HCT116 (cell line): Measurements from ENCODE around the gene SUCNR1. TPM values are rescaled to one million over a fixed set of nuclear protein-coding genes. Genes with fewer than 3 reads are reported as not detected.

Experiments
- ATAC-seq: fragments of 200-7000 bp; cut with Tn5 transposase; 2 replicates; pipeline ENCODE4 v1.9.1; 2020; ENCODE audit warnings: mild to moderate bottlenecking, moderate library complexity
- BruUV-seq: library from RNA; stranded (reverse); fragments of 400-500 nt; replicated peaks from 2 replicates; lab custom pipeline; 2021; lab: Mats Ljungman, UMichigan
- CTCF ChIA-PET: fragments of 300-600 bp; sonication (Branson Sonifier 250); formaldehyde crosslinking; loops from one replicate; lab custom pipeline; 2021; ENCODE audit warnings: antibody characterized with exemption; lab: Charles Lee
- POLR2A ChIA-PET: fragments of 300-600, 350-600 bp; sonication (Branson Sonifier 250); formaldehyde crosslinking; loops from one replicate; lab custom pipeline; 2021; ENCODE audit warnings: antibody characterized with exemption; lab: Charles Lee
- RAD21 ChIA-PET, 2 experiments: fragments of 300-600 bp; sonication (Branson Sonifier 250); formaldehyde crosslinking; loops; one replicate each; lab custom pipeline; 2023; ENCODE audit warnings: low total read pairs in 2 of 2; ENCODE audit not compliant: uncharacterized antibody in 2 of 2, unreplicated experiment in 2 of 2, low non-redundant PET in 1 of 2; lab: Charles Lee
- DNase-seq: peaks from one replicate; pipeline ENCODE4 v3.0.0-alpha.2; 2010; ENCODE audit warnings: low read depth, low spot score
- H2AFZ ChIP-seq: fragments of 200-600 bp; shearing (Covaris generic), sonication (generic); 2 replicates; pipeline ENCODE4 v1.6.1; 2017; ENCODE audit warnings: low read depth, mixed run types, mixed read lengths, antibody characterized with exemption, low read length; ENCODE audit not compliant: poor library complexity, severe bottlenecking
- H3K27ac ChIP-seq: 2 replicates; pipeline ENCODE4 v1.5.1; 2012; ENCODE audit warnings: low read depth, low read length
- H3K27me3 ChIP-seq: fragments of 200-600 bp; sonication (generic); 2 replicates; pipeline ENCODE4 v1.6.1; 2016; ENCODE audit warnings: mixed run types, low read length, mixed read lengths; ENCODE audit not compliant: insufficient read depth
- H3K36me3 ChIP-seq, 2 experiments: fragments of 200-500 bp in 1 of 2; fragments of 200-600 bp in 1 of 2; sonication (Bioruptor generic) in 1 of 2; sonication (generic) in 1 of 2; 2 replicates each; pipeline versions ENCODE4 v1.5.1 to v1.6.1; 2014 to 2016; ENCODE audit warnings: low read length in 2 of 2, inconsistent platforms in 1 of 2, mixed read lengths in 1 of 2, mixed run types in 1 of 2; ENCODE audit not compliant: insufficient read depth in 2 of 2, control insufficient read depth in 1 of 2
- H3K4me1 ChIP-seq, 2 experiments: fragments of 200-600 bp in 1 of 2; sonication (generic) in 1 of 2; 2 replicates each; pipeline versions ENCODE4 v1.5.1 to v1.6.1; 2012 to 2017; ENCODE audit warnings: low read length in 2 of 2, inconsistent platforms in 1 of 2, mild to moderate bottlenecking in 1 of 2, mixed read lengths in 1 of 2, mixed run types in 1 of 2, moderate library complexity in 1 of 2; ENCODE audit not compliant: insufficient read depth in 2 of 2, control insufficient read depth in 1 of 2
- H3K4me2 ChIP-seq: fragments of 200-600 bp; sonication (generic); 2 replicates; pipeline ENCODE4 v1.6.1; 2017; ENCODE audit warnings: mixed run types, low read length, mixed read lengths
- H3K4me3 ChIP-seq, 2 experiments: fragments of 200-600 bp in 1 of 2; sonication (generic) in 1 of 2; replicated peaks in 1 of 2; 2 replicates each; pipeline ENCODE4 v1.5.1; 2011 to 2016; ENCODE audit warnings: low read length in 2 of 2, control low read depth in 1 of 2, low read depth in 1 of 2, mild to moderate bottlenecking in 1 of 2, mixed read lengths in 1 of 2, mixed run types in 1 of 2
- H3K79me2 ChIP-seq: fragments of 200-600 bp; sonication (generic); 2 replicates; pipeline ENCODE4 v1.6.1; 2017; ENCODE audit warnings: mild to moderate bottlenecking, mixed run types, low read length, moderate library complexity, mixed read lengths; ENCODE audit not compliant: insufficient read depth
- H3K9ac ChIP-seq: fragments of 200-600 bp; sonication (generic); 2 replicates; pipeline ENCODE4 v1.6.1; 2016; ENCODE audit warnings: low read length, mixed read lengths
- H3K9me2 ChIP-seq: fragments of 200-600 bp; sonication (generic), shearing (Covaris generic); 2 replicates; pipeline ENCODE4 v1.6.1; 2017; ENCODE audit warnings: mixed run types, mild to moderate bottlenecking, moderate library complexity; ENCODE audit not compliant: insufficient read depth
- H3K9me3 ChIP-seq, 2 experiments: fragments of 200-500 bp in 1 of 2; fragments of 200-600 bp in 1 of 2; sonication (Bioruptor generic) in 1 of 2; sonication (generic) in 1 of 2; 2 replicates each; pipeline ENCODE4 v1.6.1; 2014 to 2017; ENCODE audit warnings: low read length in 2 of 2, mixed read lengths in 2 of 2, inconsistent platforms in 1 of 2, low read depth in 1 of 2, mild to moderate bottlenecking in 1 of 2, mixed run types in 1 of 2, moderate library complexity in 1 of 2; ENCODE audit not compliant: control insufficient read depth in 1 of 2, insufficient read depth in 1 of 2
- H4K20me1 ChIP-seq: fragments of 200-600 bp; sonication (generic), shearing (Covaris generic); 2 replicates; pipeline ENCODE4 v1.6.1; 2017; ENCODE audit warnings: mixed run types, mild to moderate bottlenecking, moderate library complexity; ENCODE audit not compliant: insufficient read depth
- CEBPB ChIP-seq: IDR thresholded peaks from 2 replicates; pipeline ENCODE4 v1.6.1; 2012; ENCODE audit warnings: low read depth
- ELF1 ChIP-seq: IDR thresholded peaks from 2 replicates; pipeline ENCODE4 v1.6.1; 2012; ENCODE audit warnings: low read depth, borderline replicate concordance
- EZH2phosphoT487 ChIP-seq: fragments of 200-600 bp; IDR thresholded peaks from 2 replicates; pipeline ENCODE4 v1.6.1; 2018; ENCODE audit warnings: antibody characterized with exemption, borderline replicate concordance
- FOSL1 ChIP-seq: IDR thresholded peaks from 2 replicates; pipeline ENCODE4 v1.6.1; 2012; ENCODE audit warnings: low read depth
- JUND ChIP-seq: IDR thresholded peaks from 2 replicates; pipeline ENCODE4 v1.6.1; 2012
- POLR2AphosphoS5 ChIP-seq: IDR thresholded peaks from 2 replicates; pipeline ENCODE4 v1.6.1; 2011; ENCODE audit warnings: mild to moderate bottlenecking, low read depth, low read length, moderate library complexity
- SRF ChIP-seq: IDR thresholded peaks from 2 replicates; pipeline ENCODE4 v1.6.1; 2012; ENCODE audit warnings: low read depth
- YY1 ChIP-seq: IDR thresholded peaks from 2 replicates; pipeline ENCODE4 v1.6.1; 2011; ENCODE audit warnings: low read length, low read depth, moderate library complexity, mild to moderate bottlenecking; ENCODE audit not compliant: insufficient replicate concordance; ENCODE audit errors: extremely low read depth
- ZFX ChIP-seq: fragments of 450-650 bp; IDR thresholded peaks from 2 replicates; pipeline ENCODE4 v1.6.1; 2017
- ZNF274 ChIP-seq: fragments of 200-500 bp; sonication (Bioruptor generic); IDR thresholded peaks from 2 replicates; pipeline ENCODE4 v1.6.1; 2014; ENCODE audit warnings: mild to moderate bottlenecking, low read depth, low read length, inconsistent platforms
- intact Hi-C: fragments of 100-400 bp; cut with micrococcal nuclease; formaldehyde crosslinking; loops from 2 replicates; pipeline ENCODE4 v1.10.0; 2022
- total RNA-seq: library from RNA; stranded (reverse); gene quantifications from one replicate; pipeline ENCODE4 v1.2.1, GENCODE V29; 2021; ENCODE audit not compliant: unreplicated experiment
- TF ChIP-seq, protein P1 (sequence below): IDR thresholded peaks from 2 replicates; pipeline ENCODE4 v1.6.1; 2011; ENCODE audit warnings: mild to moderate bottlenecking, low read length, moderate library complexity; ENCODE audit not compliant: insufficient replicate concordance; ENCODE audit errors: extremely low read depth

SUCNR1 gene
- total RNA-seq, 1 experiment from 2014 or later = 0.17 TPM

DNA sequence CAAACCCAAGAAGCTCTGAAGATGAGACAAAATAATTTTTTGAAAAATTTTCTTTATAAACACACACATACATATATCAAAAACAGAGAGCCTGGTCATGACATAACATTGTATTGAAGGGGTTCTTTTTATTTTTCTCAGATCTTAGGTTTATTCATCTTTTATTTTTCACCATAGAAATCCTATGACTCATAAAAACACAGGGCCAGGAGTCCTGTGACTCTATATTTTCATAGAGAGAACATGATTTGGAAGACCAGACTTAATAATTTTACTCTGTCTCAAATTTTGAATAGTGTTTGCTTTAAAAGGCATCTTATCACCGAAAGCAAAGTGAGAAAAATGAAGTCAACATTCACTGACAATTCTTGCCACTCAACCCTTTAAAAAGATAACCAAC, 57.7 kb downstream of the SUCNR1 start:
- no peak overlapping the region for H3K4me3 ChIP-seq
- H3K27ac ChIP-seq = no peak overlapping the region
- H4K20me1 ChIP-seq = no peaks in the 10 kb centered on the region
- no peak overlapping the region for H2AFZ ChIP-seq
- no TSS peak for BruUV-seq
- H3K4me2 ChIP-seq = no peak overlapping the region
- ChIA-PET CTCF (no interaction called here), POLR2A (no interaction called here), RAD21 (no interaction called here)
- H3K9me2 ChIP-seq = 0 out of 2 replicates have a peak, but pooled peaks cover 2% of the 10 kb centered on the region
- DNase-seq = no peak
- H3K27me3 ChIP-seq = no peaks in the 10 kb centered on the region
- H3K36me3 ChIP-seq = no peaks in the 10 kb centered on the region
- H3K9me3 ChIP-seq = no peaks in the 10 kb centered on the region
- H3K79me2 ChIP-seq = no peaks in the 10 kb centered on the region
- no peak for TF ChIP-seq ELF1
- intact Hi-C loops = no loop called here
- no peak for ATAC-seq
- H3K9ac ChIP-seq = no peak overlapping the region
- H3K4me1 ChIP-seq = peaks cover 0 to 12% of the 10 kb centered on the region in 2 experiments; a peak in 2 of 4 replicates

DNA sequence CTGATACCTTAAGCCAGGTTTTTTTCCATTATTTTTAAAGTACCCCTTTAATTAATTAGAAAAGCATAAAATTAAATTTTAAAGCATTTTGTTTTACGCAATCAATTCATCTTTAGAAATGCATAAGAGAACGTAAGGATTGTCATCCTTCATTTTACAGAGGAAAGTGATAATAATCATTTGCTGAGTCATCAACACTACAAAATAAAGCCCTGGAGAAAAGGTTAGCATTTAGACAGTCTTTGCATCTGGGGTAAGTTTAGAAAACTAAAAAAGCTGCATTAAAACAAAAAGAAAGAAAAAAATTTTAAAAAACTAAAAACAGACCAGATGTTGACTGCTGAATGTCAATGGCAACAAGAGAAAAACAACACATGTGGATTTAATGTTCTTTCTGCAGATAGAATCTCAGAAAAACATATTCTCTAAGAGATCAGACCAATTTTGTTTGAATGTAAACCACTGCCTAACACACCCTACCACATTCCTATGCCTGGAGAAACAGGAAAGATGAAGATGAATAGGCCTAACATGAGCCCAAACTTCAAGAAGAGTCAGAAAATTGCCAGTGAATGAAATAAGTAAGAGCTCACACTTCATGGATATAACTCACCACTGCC, 59.9 kb downstream of the SUCNR1 start:
- CTCF ChIA-PET = no interaction called here
- Histone ChIP-seq H3K27me3 (no peaks in the 10 kb centered on the region), H3K4me1 (peaks cover 0 to 3% of the 10 kb centered on the region in 2 experiments; a peak in 2 of 4 replicates), H3K27ac (no peak overlapping the region), H3K9ac (no peak overlapping the region), H3K9me2 (0 out of 2 replicates have a peak, but pooled peaks cover 2% of the 10 kb centered on the region), H3K79me2 (no peaks in the 10 kb centered on the region), H2AFZ (no peak overlapping the region), H3K9me3 (no peaks in the 10 kb centered on the region), H3K36me3 (no peaks in the 10 kb centered on the region), H3K4me3 (no peak overlapping the region), H3K4me2 (no peak overlapping the region), H4K20me1 (no peaks in the 10 kb centered on the region)
- ATAC-seq (no peak), DNase-seq (no peak)
- TF ChIP-seq ELF1 (no peak), ZNF274 (no peak), EZH2phosphoT487 (no peak), POLR2AphosphoS5 (no peak), ZFX (no peak), SRF (no peak), FOSL1 (no peak), CEBPB (no peak), YY1 (no peak), JUND (no peak)
- TF ChIP-seq, protein P1, sequence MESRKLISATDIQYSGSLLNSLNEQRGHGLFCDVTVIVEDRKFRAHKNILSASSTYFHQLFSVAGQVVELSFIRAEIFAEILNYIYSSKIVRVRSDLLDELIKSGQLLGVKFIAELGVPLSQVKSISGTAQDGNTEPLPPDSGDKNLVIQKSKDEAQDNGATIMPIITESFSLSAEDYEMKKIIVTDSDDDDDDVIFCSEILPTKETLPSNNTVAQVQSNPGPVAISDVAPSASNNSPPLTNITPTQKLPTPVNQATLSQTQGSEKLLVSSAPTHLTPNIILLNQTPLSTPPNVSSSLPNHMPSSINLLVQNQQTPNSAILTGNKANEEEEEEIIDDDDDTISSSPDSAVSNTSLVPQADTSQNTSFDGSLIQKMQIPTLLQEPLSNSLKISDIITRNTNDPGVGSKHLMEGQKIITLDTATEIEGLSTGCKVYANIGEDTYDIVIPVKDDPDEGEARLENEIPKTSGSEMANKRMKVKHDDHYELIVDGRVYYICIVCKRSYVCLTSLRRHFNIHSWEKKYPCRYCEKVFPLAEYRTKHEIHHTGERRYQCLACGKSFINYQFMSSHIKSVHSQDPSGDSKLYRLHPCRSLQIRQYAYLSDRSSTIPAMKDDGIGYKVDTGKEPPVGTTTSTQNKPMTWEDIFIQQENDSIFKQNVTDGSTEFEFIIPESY = no peak
- POLR2A ChIA-PET = no interaction called here
- RAD21 ChIA-PET = no interaction called here
- intact Hi-C loops = no loop called here
- BruUV-seq = no TSS peak
